ENCODE results near the gene FURIN. TPM values are rescaled to one million over a fixed set of nuclear protein-coding genes. Genes with fewer than 3 reads are reported as not detected.

The FURIN gene
- total RNA-seq, 3 donors from 2014 or later: 34.5 to 48.5 (median 36.4) TPM

GRCh38 chr15:90838544-90838943 lies 29.8 kb upstream of the FURIN start:
- H3K4me1 ChIP-seq: peaks cover 0 to 4% of the 10 kb centered on the region in 2 donors
- TF ChIP-seq POLR2A (IDR thresholded peaks at IDR 0.05): no peak
- TF ChIP-seq, protein P1, sequence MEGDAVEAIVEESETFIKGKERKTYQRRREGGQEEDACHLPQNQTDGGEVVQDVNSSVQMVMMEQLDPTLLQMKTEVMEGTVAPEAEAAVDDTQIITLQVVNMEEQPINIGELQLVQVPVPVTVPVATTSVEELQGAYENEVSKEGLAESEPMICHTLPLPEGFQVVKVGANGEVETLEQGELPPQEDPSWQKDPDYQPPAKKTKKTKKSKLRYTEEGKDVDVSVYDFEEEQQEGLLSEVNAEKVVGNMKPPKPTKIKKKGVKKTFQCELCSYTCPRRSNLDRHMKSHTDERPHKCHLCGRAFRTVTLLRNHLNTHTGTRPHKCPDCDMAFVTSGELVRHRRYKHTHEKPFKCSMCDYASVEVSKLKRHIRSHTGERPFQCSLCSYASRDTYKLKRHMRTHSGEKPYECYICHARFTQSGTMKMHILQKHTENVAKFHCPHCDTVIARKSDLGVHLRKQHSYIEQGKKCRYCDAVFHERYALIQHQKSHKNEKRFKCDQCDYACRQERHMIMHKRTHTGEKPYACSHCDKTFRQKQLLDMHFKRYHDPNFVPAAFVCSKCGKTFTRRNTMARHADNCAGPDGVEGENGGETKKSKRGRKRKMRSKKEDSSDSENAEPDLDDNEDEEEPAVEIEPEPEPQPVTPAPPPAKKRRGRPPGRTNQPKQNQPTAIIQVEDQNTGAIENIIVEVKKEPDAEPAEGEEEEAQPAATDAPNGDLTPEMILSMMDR (IDR thresholded peaks at IDR 0.05): no peak
- intact Hi-C loops (cut with DNase I; ENCODE audit: low total_unique reads): no loop called here
- H3K36me3 ChIP-seq: no peaks in the 10 kb centered on the region
- H3K27ac ChIP-seq: no peak overlapping the region
- no peaks in the 10 kb centered on the region for H3K9me3 ChIP-seq
- no peaks in the 10 kb centered on the region for H3K27me3 ChIP-seq
- DNase-seq (ENCODE audit: low spot score in 2 of 2): no peak
- H3K4me3 ChIP-seq: no peak overlapping the region

- Histone ChIP-seq H3K27me3 (no peaks in the 10 kb centered on the region), H3K9me3 (no peaks in the 10 kb centered on the region), H3K4me3 (peak overlapping the region in 2 of 3 donors; percentile 15 to 30), H3K36me3 (no peaks in the 10 kb centered on the region), H3K27ac (peak overlapping the region; percentile 73 to 80), H3K4me1 (peaks cover 0 to 4% of the 10 kb centered on the region in 2 donors)
- DNase-seq (ENCODE audit: low spot score in 2 of 2): peak in 1 of 2 donors; percentile 43
- intact Hi-C loops (cut with DNase I; ENCODE audit: low total_unique reads): no loop called here
- TF ChIP-seq POLR2A (IDR thresholded peaks at IDR 0.05): no peak
- TF ChIP-seq POLR2AphosphoS5 (IDR thresholded peaks at IDR 0.05): no peak
- TF ChIP-seq, protein P1 (IDR thresholded peaks at IDR 0.05): no peak
These were observed 29.0 kb upstream of the FURIN start for GRCh38 chr15:90839187-90840071.

- Histone ChIP-seq H3K27me3 (no peaks in the 10 kb centered on the region), H3K4me1 (peaks cover 0 to 4% of the 10 kb centered on the region in 2 donors), H3K4me3 (peak overlapping the region in 2 of 3 donors; percentile 15 to 30), H3K27ac (peak overlapping the region; percentile 73 to 80), H3K9me3 (no peaks in the 10 kb centered on the region), H3K36me3 (no peaks in the 10 kb centered on the region)
- TF ChIP-seq, protein P1 (IDR thresholded peaks at IDR 0.05): no peak
- TF ChIP-seq POLR2A (IDR thresholded peaks at IDR 0.05) (no peak), POLR2AphosphoS5 (IDR thresholded peaks at IDR 0.05) (no peak)
- intact Hi-C loops (cut with DNase I; ENCODE audit: low total_unique reads): no loop called here
- no peak for DNase-seq (ENCODE audit: low spot score in 2 of 2)
These were observed 28.1 kb upstream of the FURIN start for GRCh38 chr15:90840157-90840855.

- intact Hi-C loops (cut with DNase I; ENCODE audit: low total_unique reads): no loop called here
- Histone ChIP-seq H3K36me3 (no peaks in the 10 kb centered on the region), H3K27ac (no peak overlapping the region), H3K9me3 (no peaks in the 10 kb centered on the region), H3K4me1 (peaks cover 0 to 4% of the 10 kb centered on the region in 2 donors), H3K4me3 (no peak overlapping the region), H3K27me3 (no peaks in the 10 kb centered on the region)
- DNase-seq (ENCODE audit: low spot score in 2 of 2): no peak
- TF ChIP-seq POLR2A (IDR thresholded peaks at IDR 0.05) (no peak), POLR2AphosphoS5 (IDR thresholded peaks at IDR 0.05) (no peak)
- TF ChIP-seq, protein P1 (IDR thresholded peaks at IDR 0.05): no peak
These were observed 27.4 kb upstream of the FURIN start for GRCh38 chr15:90840954-90841353.

DNA sequence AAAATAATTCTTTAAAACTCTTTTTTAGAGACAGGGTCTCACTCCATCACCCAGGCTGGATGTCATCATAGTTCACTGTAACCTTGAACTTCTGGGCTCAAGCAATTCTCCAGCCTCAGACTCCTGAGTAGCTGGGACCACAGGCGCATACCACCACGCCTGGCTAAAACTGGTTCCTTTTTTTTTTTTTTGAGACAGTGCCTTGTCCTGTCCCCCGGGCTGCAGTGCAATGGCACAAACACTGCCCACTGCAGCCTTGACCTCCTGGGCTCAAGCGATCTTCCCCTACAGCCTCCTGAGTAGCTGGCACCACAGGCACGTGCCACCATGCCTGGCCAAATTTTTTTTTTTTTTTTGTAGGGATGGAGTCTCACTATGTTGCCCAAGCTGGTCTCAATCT lies 23.7 kb upstream of the FURIN start:
- Histone ChIP-seq H3K27ac (no peak overlapping the region), H3K9me3 (no peaks in the 10 kb centered on the region), H3K4me3 (no peak overlapping the region), H3K27me3 (no peaks in the 10 kb centered on the region), H3K4me1 (peaks cover 0 to 4% of the 10 kb centered on the region in 2 donors), H3K36me3 (no peaks in the 10 kb centered on the region)
- intact Hi-C loops (cut with DNase I; ENCODE audit: low total_unique reads): no loop called here
- no peak for DNase-seq (ENCODE audit: low spot score in 2 of 2)
- TF ChIP-seq POLR2A (IDR thresholded peaks at IDR 0.05): no peak

Data from breast epithelium (tissue), 4 donors.